Natural killer cell (primary cell): ENCODE measurements around the gene SLC25A13. TPM values are rescaled to one million over a fixed set of nuclear protein-coding genes. Genes with fewer than 3 reads are reported as not detected.

Source experiments
- ATAC-seq, 3 donors: fragments of 150-1000 bp in 2 of 3; fragments of 200-7000 bp in 1 of 3; cut with Tn5 transposase; 1 replicate in 1 of 3; 2 replicates in 2 of 3; pipeline ENCODE4 v1.10.0; 2021; ENCODE audit warnings: mild to moderate bottlenecking in 2 of 3, moderate library complexity in 2 of 3
- DNase-seq, 2 donors: peaks; one replicate each; pipeline versions ENCODE4 v3.0.0 to v3.0.0-alpha.2; 2013 to 2021; ENCODE audit warnings: mixed read lengths in 1 of 2
- H3K27ac ChIP-seq: one replicate; pipeline ENCODE4 v1.5.1; 2013; ENCODE audit warnings: mild to moderate bottlenecking, low read length
- H3K27me3 ChIP-seq: one replicate; pipeline ENCODE4 v1.6.1; 2013; ENCODE audit warnings: low read length; ENCODE audit not compliant: control insufficient read depth, insufficient read depth
- H3K36me3 ChIP-seq: one replicate; pipeline ENCODE4 v1.6.1; 2013; ENCODE audit warnings: low read length; ENCODE audit not compliant: control insufficient read depth, insufficient read depth
- H3K4me1 ChIP-seq: one replicate; pipeline ENCODE4 v1.6.1; 2013; ENCODE audit warnings: low read length; ENCODE audit not compliant: control insufficient read depth, insufficient read depth
- H3K4me3 ChIP-seq: one replicate; pipeline ENCODE4 v1.5.1; 2013; ENCODE audit warnings: low read length
- H3K9me3 ChIP-seq: one replicate; pipeline ENCODE4 v1.6.1; 2013; ENCODE audit warnings: low read length; ENCODE audit not compliant: control insufficient read depth, insufficient read depth
- H3K27ac Mint-ChIP-seq, 2 donors: one replicate each; pipeline ENCODE4 v1.8.0; 2022; ENCODE audit warnings: mild to moderate bottlenecking in 2 of 2, mixed read lengths in 2 of 2, moderate library complexity in 1 of 2
- H3K27me3 Mint-ChIP-seq, 2 donors: one replicate each; pipeline ENCODE4 v1.8.0; 2022; ENCODE audit warnings: low read depth in 2 of 2, mixed read lengths in 2 of 2
- H3K36me3 Mint-ChIP-seq: one replicate; pipeline ENCODE4 v1.8.0; 2022; ENCODE audit warnings: mixed read lengths
- H3K4me1 Mint-ChIP-seq, 2 donors: one replicate each; pipeline ENCODE4 v1.8.0; 2022; ENCODE audit warnings: mixed read lengths in 2 of 2
- H3K4me3 Mint-ChIP-seq: one replicate; pipeline ENCODE4 v1.8.0; 2022; ENCODE audit warnings: mild to moderate bottlenecking, moderate library complexity, mixed read lengths
- H3K9me3 Mint-ChIP-seq, 2 donors: one replicate each; pipeline ENCODE4 v1.8.0; 2022; ENCODE audit warnings: mixed read lengths in 2 of 2
- WGBS: methylation state at CpG from one replicate; pipeline ENCODE4 v1.1.7; 2013; ENCODE audit warnings: missing lambda C conversion rate; ENCODE audit not compliant: insufficient coverage; 5-methylcytosine and 5-hydroxymethylcytosine counted together
- intact Hi-C: fragments of 100-400 bp; cut with micrococcal nuclease; formaldehyde crosslinking; loops from one replicate; pipeline ENCODE4 v1.14.2; 2022
- total RNA-seq, 4 donors: library from RNA; stranded (reverse); fragments of 120-200 nt in 1 of 4; gene quantifications; one replicate each; pipeline versions ENCODE4 v1.2.3 to v1.2.4, GENCODE V29; 2013 to 2022
- TF ChIP-seq, protein P1 (sequence below): fragments of 200-600 bp; IDR thresholded peaks from one replicate; pipeline ENCODE4 v1.8.0; 2022; ENCODE audit warnings: antibody characterized with exemption

The SLC25A13 gene
- total RNA-seq, 3 donors from 2014 or later (not counting 1 experiment from before 2014, with no cell fraction given), result 16.9 to 20.8 (median 20.5) TPM

DNA sequence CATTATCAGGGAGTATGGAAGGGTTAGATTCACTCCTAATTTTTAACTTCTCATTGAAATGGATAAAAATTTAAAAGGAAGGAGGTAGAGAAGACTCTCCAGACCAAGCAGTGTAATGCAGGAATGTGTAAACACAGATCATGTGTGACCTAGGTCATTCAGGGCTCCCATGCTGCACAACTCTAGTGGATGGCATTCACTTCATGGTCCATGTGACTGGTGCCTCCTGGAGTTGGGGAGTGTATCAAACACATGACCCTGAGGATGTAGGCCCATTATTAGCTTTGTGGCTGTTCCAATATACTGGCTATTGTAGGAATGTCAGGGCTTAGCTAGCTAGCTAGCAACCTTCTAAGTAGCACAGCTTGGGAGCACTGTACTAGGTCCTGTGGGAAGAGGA lies 109.9 kb downstream of the SLC25A13 start:
- intact Hi-C loops, result no loop called here
- DNase-seq (no peak), ATAC-seq (no peak)
- peaks cover 2% of the 10 kb centered on the region for H3K36me3 ChIP-seq
- no peaks in the 10 kb centered on the region for H3K27me3 ChIP-seq
- no peak overlapping the region for H3K27ac ChIP-seq
- no peaks in the 10 kb centered on the region for H3K27me3 Mint-ChIP-seq
- H3K9me3 Mint-ChIP-seq, result peaks cover 0 to 3% of the 10 kb centered on the region in 2 donors
- no peaks in the 10 kb centered on the region for H3K9me3 ChIP-seq
- H3K4me1 Mint-ChIP-seq, result no peaks in the 10 kb centered on the region
- H3K27ac Mint-ChIP-seq, result no peak overlapping the region
- H3K36me3 Mint-ChIP-seq, result no peaks in the 10 kb centered on the region
- TF ChIP-seq, protein P1, sequence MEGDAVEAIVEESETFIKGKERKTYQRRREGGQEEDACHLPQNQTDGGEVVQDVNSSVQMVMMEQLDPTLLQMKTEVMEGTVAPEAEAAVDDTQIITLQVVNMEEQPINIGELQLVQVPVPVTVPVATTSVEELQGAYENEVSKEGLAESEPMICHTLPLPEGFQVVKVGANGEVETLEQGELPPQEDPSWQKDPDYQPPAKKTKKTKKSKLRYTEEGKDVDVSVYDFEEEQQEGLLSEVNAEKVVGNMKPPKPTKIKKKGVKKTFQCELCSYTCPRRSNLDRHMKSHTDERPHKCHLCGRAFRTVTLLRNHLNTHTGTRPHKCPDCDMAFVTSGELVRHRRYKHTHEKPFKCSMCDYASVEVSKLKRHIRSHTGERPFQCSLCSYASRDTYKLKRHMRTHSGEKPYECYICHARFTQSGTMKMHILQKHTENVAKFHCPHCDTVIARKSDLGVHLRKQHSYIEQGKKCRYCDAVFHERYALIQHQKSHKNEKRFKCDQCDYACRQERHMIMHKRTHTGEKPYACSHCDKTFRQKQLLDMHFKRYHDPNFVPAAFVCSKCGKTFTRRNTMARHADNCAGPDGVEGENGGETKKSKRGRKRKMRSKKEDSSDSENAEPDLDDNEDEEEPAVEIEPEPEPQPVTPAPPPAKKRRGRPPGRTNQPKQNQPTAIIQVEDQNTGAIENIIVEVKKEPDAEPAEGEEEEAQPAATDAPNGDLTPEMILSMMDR, result no peak
- no peaks in the 10 kb centered on the region for H3K4me1 ChIP-seq
- H3K4me3 ChIP-seq, result no peak overlapping the region
- H3K4me3 Mint-ChIP-seq, result no peak overlapping the region

DNA sequence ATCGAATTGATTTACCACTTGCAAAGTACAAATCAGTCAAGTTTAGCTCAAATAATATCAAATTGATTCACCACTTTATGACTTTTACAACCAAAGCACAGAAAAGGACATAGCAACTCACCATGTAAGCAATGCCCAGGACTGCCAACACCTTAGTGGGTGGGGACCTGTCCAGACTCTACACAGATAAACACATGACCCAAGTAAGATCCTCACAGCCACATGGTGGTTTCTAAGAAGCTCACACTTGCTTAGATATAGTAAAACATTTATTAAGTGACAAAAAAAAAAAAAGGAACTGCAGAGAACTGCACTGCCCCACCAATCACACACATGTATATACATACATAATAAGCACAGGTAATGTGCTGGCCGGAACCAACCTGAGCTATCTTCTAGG lies 116.2 kb downstream of the SLC25A13 start:
- H3K4me1 ChIP-seq, result no peaks in the 10 kb centered on the region
- peaks cover 2% of the 10 kb centered on the region for H3K36me3 ChIP-seq
- Mint-ChIP-seq H3K4me1 (peaks cover 0 to 2% of the 10 kb centered on the region in 2 donors), H3K4me3 (no peak overlapping the region), H3K27me3 (no peaks in the 10 kb centered on the region), H3K36me3 (no peaks in the 10 kb centered on the region), H3K9me3 (no peaks in the 10 kb centered on the region), H3K27ac (no peak overlapping the region)
- H3K9me3 ChIP-seq, result no peaks in the 10 kb centered on the region
- DNase-seq (no peak), ATAC-seq (no peak)
- intact Hi-C loops, result no loop called here
- TF ChIP-seq, protein P1, result no peak
- 85% methylated on average over 2 of the region's 2 CpGs for WGBS
- no peaks in the 10 kb centered on the region for H3K27me3 ChIP-seq
- no peak overlapping the region for H3K27ac ChIP-seq
- H3K4me3 ChIP-seq, result no peak overlapping the region

DNA sequence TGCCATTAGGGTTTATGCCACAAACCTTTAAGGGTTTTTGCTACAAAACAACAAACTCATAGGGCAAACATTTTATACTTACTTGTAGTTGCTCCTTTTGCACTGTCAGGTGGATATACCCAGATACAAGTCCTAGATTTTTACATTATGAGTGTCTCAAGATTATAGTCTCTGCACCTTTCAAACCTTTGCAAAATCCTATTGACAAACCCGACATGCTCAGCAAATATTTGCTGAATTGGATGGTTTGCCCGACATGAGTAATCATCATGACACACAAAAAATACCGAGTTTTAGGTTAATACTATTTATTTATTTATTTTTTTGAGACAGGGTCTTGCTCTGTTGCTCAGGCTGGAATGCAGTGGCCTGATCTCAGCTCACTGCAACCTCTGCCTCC lies 117.3 kb downstream of the SLC25A13 start:
- Histone ChIP-seq H3K27me3 (no peaks in the 10 kb centered on the region), H3K9me3 (no peaks in the 10 kb centered on the region), H3K4me3 (no peak overlapping the region), H3K36me3 (peaks cover 2% of the 10 kb centered on the region), H3K4me1 (no peaks in the 10 kb centered on the region), H3K27ac (no peak overlapping the region)
- Mint-ChIP-seq H3K36me3 (no peaks in the 10 kb centered on the region), H3K27ac (no peak overlapping the region), H3K27me3 (no peaks in the 10 kb centered on the region), H3K4me3 (no peak overlapping the region), H3K9me3 (no peaks in the 10 kb centered on the region), H3K4me1 (peaks cover 0 to 4% of the 10 kb centered on the region in 2 donors)
- TF ChIP-seq, protein P1, result no peak
- intact Hi-C loops, result no loop called here
- no peak for DNase-seq
- WGBS, result 100% methylated on average over 3 of the region's 3 CpGs
- no peak for ATAC-seq

DNA sequence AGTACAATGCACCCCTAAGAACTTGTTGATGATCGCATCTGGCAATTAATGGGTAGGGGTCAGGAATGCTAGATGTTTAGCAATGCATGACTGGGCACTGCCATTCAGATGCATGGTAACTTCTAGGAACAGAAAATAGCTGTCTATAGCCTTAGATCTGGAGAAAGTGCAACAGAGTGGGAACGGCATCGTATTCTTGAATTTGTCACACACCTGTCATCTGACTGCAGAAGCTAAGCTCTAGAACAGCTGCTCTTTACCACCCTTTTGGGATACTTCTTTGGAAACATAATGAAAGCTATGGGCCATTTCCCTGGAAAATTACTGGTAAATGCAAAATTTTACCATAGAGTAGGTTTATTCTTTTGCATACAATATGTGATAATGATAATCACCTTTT lies 118.1 kb downstream of the SLC25A13 start:
- ATAC-seq (no peak), DNase-seq (no peak)
- no peaks in the 10 kb centered on the region for H3K9me3 ChIP-seq
- no peaks in the 10 kb centered on the region for H3K4me1 ChIP-seq
- TF ChIP-seq, protein P1, result no peak
- H3K27me3 ChIP-seq, result no peaks in the 10 kb centered on the region
- no peaks in the 10 kb centered on the region for H3K36me3 Mint-ChIP-seq
- H3K27ac ChIP-seq, result no peak overlapping the region
- no peaks in the 10 kb centered on the region for H3K27me3 Mint-ChIP-seq
- no peak overlapping the region for H3K4me3 ChIP-seq
- intact Hi-C loops, result no loop called here
- peaks cover 0 to 4% of the 10 kb centered on the region in 2 donors for H3K4me1 Mint-ChIP-seq
- 97% methylated on average over 3 of the region's 3 CpGs for WGBS
- no peak overlapping the region for H3K4me3 Mint-ChIP-seq
- H3K36me3 ChIP-seq, result peaks cover 2% of the 10 kb centered on the region
- no peak overlapping the region for H3K27ac Mint-ChIP-seq
- H3K9me3 Mint-ChIP-seq, result no peaks in the 10 kb centered on the region
